OCI-LY7 (cell line): Measurements from ENCODE around the gene LYG1. TPM values are rescaled to one million over a fixed set of nuclear protein-coding genes. Genes with fewer than 3 reads are reported as not detected.
A peak's percentile ranks its signal among the peaks of the same experiment; 100 is the strongest.
"Not testable (repeated sequence)": the region's sequence is repeated elsewhere in the genome, so short reads cannot be mapped to it uniquely, and the experiment has no call there.

ENCODE experiments used
- BruUV-seq: library from RNA; stranded (reverse); fragments of 400-500 nt; replicated peaks from 2 replicates; lab custom pipeline; 2021; lab: Mats Ljungman, UMichigan
- CTCF ChIA-PET: fragments of 300-600 bp; sonication (Branson Sonifier 250); formaldehyde crosslinking; loops from one replicate; lab custom pipeline; 2022; ENCODE audit warnings: antibody characterized with exemption; ENCODE audit not compliant: unreplicated experiment; lab: Charles Lee
- POLR2A ChIA-PET: fragments of 300-600 bp; sonication (Branson Sonifier 250); formaldehyde crosslinking; loops from one replicate; lab custom pipeline; 2022; ENCODE audit warnings: antibody characterized with exemption; lab: Charles Lee
- DNase-seq: peaks from one replicate; pipeline ENCODE4 v3.0.0-alpha.2; 2015; ENCODE audit warnings: low spot score
- H2AFZ ChIP-seq: fragments of 200-600 bp; sonication (generic), shearing (Covaris generic); 2 replicates; pipeline ENCODE4 v1.6.1; 2014; ENCODE audit warnings: mild to moderate bottlenecking, antibody characterized with exemption, low read length, moderate library complexity
- H3K27ac ChIP-seq: fragments of 200-600 bp; sonication (generic); 2 replicates; pipeline ENCODE4 v1.5.1; 2014; ENCODE audit warnings: mixed run types, low read depth, mild to moderate bottlenecking, moderate library complexity, low read length, inconsistent platforms; ENCODE audit not compliant: poor library complexity, severe bottlenecking
- H3K36me3 ChIP-seq: fragments of 200-600 bp; sonication (generic); 2 replicates; pipeline ENCODE4 v1.6.1; 2014; ENCODE audit warnings: mild to moderate bottlenecking, antibody characterized with exemption, low read length, moderate library complexity, mixed read lengths; ENCODE audit not compliant: insufficient read depth
- H3K4me1 ChIP-seq: fragments of 200-600 bp; sonication (generic); 2 replicates; pipeline ENCODE4 v1.5.1; 2014; ENCODE audit warnings: mild to moderate bottlenecking, low read length; ENCODE audit not compliant: insufficient read depth, poor library complexity, severe bottlenecking
- H3K4me2 ChIP-seq: fragments of 200-600 bp; sonication (generic); 2 replicates; pipeline ENCODE4 v1.6.1; 2014; ENCODE audit warnings: mild to moderate bottlenecking, low read length
- H3K4me3 ChIP-seq: fragments of 200-600 bp; sonication (generic); 2 replicates; pipeline ENCODE4 v1.5.1; 2014; ENCODE audit warnings: mild to moderate bottlenecking, low read depth, low read length; ENCODE audit not compliant: poor library complexity, severe bottlenecking
- H3K79me2 ChIP-seq: fragments of 200-600 bp; sonication (generic); 2 replicates; pipeline ENCODE4 v1.6.1; 2016; ENCODE audit warnings: low read depth, mild to moderate bottlenecking, low read length, moderate library complexity, mixed read lengths; ENCODE audit not compliant: insufficient read depth
- H3K9me2 ChIP-seq: fragments of 200-600 bp; sonication (generic); 2 replicates; pipeline ENCODE4 v1.6.1; 2016; ENCODE audit warnings: mild to moderate bottlenecking, low read length, mixed read lengths; ENCODE audit not compliant: insufficient read depth
- H3K9me3 ChIP-seq: fragments of 200-600 bp; sonication (generic); 2 replicates; pipeline ENCODE4 v1.6.1; 2014; ENCODE audit warnings: mild to moderate bottlenecking, mixed run types, low read length, mixed read lengths
- H4K20me1 ChIP-seq: fragments of 200-600 bp; sonication (generic); 2 replicates; pipeline ENCODE4 v1.6.1; 2014; ENCODE audit warnings: mild to moderate bottlenecking, antibody characterized with exemption, low read length, moderate library complexity, mixed read lengths; ENCODE audit not compliant: insufficient read depth
- EZH2phosphoT487 ChIP-seq: fragments of 200-600 bp; sonication (generic); IDR thresholded peaks from 2 replicates; pipeline ENCODE4 v1.6.1; 2018; ENCODE audit warnings: low read depth, borderline replicate concordance, mild to moderate bottlenecking, mixed run types, antibody characterized with exemption, low read length, moderate library complexity, mixed read lengths
- intact Hi-C: fragments of 100-400 bp; cut with micrococcal nuclease; formaldehyde crosslinking; loops from one replicate; pipeline ENCODE4 v1.10.0; 2022; ENCODE audit not compliant: unreplicated experiment
- total RNA-seq, 2 experiments: library from RNA; depleted of rRNA in 1 of 2; stranded (reverse); fragments of >200 nt in 1 of 2; shearing (Covaris generic) in 1 of 2; gene quantifications; 2 replicates each; pipeline ENCODE4 v1.2.3, GENCODE V29; 2014 to 2022
- TF ChIP-seq, protein P1 (sequence below): fragments of 200-600 bp; sonication (generic); conservative IDR thresholded peaks from 2 replicates; pipeline ENCODE4 v1.5.1; 2014; ENCODE audit warnings: mild to moderate bottlenecking, antibody characterized with exemption, low read length, moderate library complexity, mixed read lengths

Gene LYG1
- total RNA-seq, 2 experiments from 2014 or later = 2.2 to 3.0 TPM

DNA sequence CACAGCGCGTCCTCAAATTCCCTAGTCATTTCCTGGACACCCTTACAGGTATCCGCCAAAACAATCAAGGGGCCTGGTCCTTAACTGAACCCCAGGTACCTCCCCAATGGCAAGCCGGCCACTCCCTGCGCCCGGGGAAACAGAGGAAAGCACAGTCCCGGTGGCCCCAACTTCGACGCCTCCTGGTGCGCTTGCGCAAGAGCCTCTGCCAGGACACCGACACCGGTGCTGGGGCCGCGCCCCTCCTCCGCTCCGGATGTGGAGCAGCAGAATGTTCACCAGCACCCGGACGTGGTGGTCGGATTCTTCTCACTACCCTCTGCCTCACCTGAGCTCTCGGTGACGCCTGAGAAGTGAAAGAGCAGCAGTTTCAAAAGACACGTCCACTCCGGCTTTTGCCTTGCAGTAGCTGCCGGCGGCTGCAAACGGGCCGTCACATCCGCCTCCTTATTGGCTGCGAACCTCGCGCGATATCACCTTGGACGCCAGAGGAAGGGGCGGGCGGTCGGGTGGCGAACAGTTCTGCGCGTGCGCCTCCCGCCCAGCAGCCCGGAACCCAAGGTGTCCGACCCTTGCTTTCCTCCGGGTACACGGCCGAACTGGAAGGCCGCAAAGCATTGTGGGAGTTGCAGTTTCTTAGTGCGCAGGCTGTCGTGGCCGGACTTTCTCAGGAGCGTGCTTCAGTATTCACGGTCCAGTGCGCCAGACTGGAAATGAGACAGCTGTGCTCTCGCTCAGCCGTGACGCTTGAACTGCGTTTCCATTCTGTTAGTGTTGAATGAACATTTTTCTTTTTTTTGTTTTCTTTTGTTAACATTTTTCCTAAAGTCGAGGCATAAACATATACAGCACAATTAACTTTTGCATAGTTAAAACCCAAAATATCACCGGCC lies 35.2 kb upstream of the LYG1 start, which contains the start of gene TXNDC9:
TSS of gene TXNDC9 (minus strand) at position 423 of the 893 bp plus-strand sequence. CDS start 3,123 bp downstream, outside the sequence.
- TSS peak; percentile 79 for BruUV-seq
- intact Hi-C loops = loop anchor here (1.0 to 2.0 kb wide), 5 partner anchors 155 to 911 kb away; partner anchors contain the start of genes C2orf15, LIPT1, MITD1 and MRPL30
- POLR2A ChIA-PET = interaction anchor here (0.6 to 3.5 kb wide), 7 partner anchors 12 to 188 kb away, joined by 3 to 19 read pairs (median 3); partner anchors contain the start of genes MITD1 and MRPL30

DNA sequence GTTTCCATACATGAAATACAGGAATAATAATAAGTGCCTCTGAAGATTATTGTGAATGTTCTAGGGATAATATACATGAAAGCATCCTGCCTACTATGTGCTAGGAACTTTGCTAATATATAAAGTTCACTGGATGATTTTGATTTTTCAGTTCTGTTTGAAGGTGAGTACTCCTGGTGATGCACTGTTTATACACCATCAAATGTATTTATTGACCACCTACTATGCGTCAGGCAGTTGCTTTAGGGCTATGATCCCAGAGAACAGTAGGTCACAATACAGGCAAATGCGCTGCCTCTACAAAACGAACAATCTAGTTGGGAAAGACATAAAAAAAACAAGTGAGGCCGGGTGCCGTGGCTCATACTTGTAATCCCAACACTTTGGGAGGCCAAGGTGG lies 24.4 kb upstream of the LYG1 start:
- no peak for DNase-seq
- Histone ChIP-seq H3K79me2 (0 out of 2 replicates have a peak, but pooled peaks cover 5% of the 10 kb centered on the region), H4K20me1 (no peaks in the 10 kb centered on the region), H3K9me3 (no peaks in the 10 kb centered on the region), H3K4me2 (no peak overlapping the region), H3K4me3 (no peak overlapping the region), H3K4me1 (no peaks in the 10 kb centered on the region), H3K36me3 (peaks cover 93% of the 10 kb centered on the region), H2AFZ (no peak overlapping the region), H3K9me2 (no peaks in the 10 kb centered on the region), H3K27ac (no peak overlapping the region)
- ChIA-PET POLR2A (no interaction called here), CTCF (no interaction called here)
- no TSS peak for BruUV-seq
- no peak for TF ChIP-seq EZH2phosphoT487
- TF ChIP-seq, protein P1, sequence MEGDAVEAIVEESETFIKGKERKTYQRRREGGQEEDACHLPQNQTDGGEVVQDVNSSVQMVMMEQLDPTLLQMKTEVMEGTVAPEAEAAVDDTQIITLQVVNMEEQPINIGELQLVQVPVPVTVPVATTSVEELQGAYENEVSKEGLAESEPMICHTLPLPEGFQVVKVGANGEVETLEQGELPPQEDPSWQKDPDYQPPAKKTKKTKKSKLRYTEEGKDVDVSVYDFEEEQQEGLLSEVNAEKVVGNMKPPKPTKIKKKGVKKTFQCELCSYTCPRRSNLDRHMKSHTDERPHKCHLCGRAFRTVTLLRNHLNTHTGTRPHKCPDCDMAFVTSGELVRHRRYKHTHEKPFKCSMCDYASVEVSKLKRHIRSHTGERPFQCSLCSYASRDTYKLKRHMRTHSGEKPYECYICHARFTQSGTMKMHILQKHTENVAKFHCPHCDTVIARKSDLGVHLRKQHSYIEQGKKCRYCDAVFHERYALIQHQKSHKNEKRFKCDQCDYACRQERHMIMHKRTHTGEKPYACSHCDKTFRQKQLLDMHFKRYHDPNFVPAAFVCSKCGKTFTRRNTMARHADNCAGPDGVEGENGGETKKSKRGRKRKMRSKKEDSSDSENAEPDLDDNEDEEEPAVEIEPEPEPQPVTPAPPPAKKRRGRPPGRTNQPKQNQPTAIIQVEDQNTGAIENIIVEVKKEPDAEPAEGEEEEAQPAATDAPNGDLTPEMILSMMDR = no peak
- intact Hi-C loops = no loop called here

More for the DNA sequence above, 35.2 kb upstream of the LYG1 start, which contains the start of gene TXNDC9:
- Histone ChIP-seq H2AFZ (peak within 1 kb of the TSS; percentile 77; the same call in 1 of the 2 replicates), H3K9me2 (no peaks in the 10 kb centered on the region), H3K4me1 (peaks cover 33% of the 10 kb centered on the region), H3K4me2 (peak within 1 kb of the TSS; percentile 91), H3K4me3 (peak within 1 kb of the TSS; percentile 86), H3K36me3 (peaks cover 25% of the 10 kb centered on the region), H4K20me1 (peaks cover 24% of the 10 kb centered on the region), H3K79me2 (peaks cover 66% of the 10 kb centered on the region), H3K9me3 (no peaks in the 10 kb centered on the region), H3K27ac (peak within 1 kb of the TSS; percentile 83)
- peak; percentile 100 for DNase-seq
- CTCF ChIA-PET = no interaction called here
- no peak for TF ChIP-seq EZH2phosphoT487

DNA sequence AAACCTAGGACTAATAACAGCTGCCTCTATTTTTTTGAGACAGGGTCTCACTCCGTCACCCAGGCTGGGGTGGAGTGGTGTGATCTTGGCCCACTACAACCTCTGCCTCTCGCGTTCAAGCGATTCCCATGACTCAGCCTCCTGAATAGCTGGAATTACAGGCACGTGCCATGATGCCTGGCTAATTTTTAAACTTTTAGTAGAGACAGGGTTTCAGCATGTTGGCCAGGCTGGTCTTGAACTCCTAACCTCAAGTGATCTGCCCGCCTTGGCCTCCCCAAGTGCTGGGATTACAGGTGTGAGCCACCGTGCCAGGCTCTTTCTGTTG lies 16.8 kb upstream of the LYG1 start:
- intact Hi-C loops = loop anchor here (5.0 kb wide), 1 partner anchor 646 kb away; no protein-coding TSS in a partner anchor
- H3K9me3 ChIP-seq, POLR2A ChIA-PET, H2AFZ ChIP-seq, CTCF ChIA-PET, DNase-seq, H3K9me2 ChIP-seq, H4K20me1 ChIP-seq, H3K79me2 ChIP-seq, H3K4me2 ChIP-seq, H3K4me3 ChIP-seq, H3K27ac ChIP-seq, BruUV-seq, H3K4me1 ChIP-seq: not testable (repeated sequence)
- peaks cover 58% of the 10 kb centered on the region for H3K36me3 ChIP-seq
